HFF-Myc (cell line): ENCODE results near the gene SNAP47.
A peak's percentile ranks its signal among the peaks of the same experiment; 100 is the strongest.

Experiments used
- DNase-seq: peaks from one replicate; pipeline ENCODE4 v3.0.0-alpha.2; 2011; ENCODE audit warnings: low read depth; ENCODE audit errors: extremely low read depth
- H3K4me3 ChIP-seq: replicated peaks from 2 replicates; pipeline ENCODE4 v1.5.1; 2011; ENCODE audit warnings: low read depth, mild to moderate bottlenecking, control low read depth, low read length
- TF ChIP-seq, protein P1 (sequence below): IDR thresholded peaks from 2 replicates; pipeline ENCODE4 v1.5.1; 2012; ENCODE audit warnings: mild to moderate bottlenecking, low read depth, low read length, control low read depth; ENCODE audit errors: missing control alignments

Gene SNAP47

DNA sequence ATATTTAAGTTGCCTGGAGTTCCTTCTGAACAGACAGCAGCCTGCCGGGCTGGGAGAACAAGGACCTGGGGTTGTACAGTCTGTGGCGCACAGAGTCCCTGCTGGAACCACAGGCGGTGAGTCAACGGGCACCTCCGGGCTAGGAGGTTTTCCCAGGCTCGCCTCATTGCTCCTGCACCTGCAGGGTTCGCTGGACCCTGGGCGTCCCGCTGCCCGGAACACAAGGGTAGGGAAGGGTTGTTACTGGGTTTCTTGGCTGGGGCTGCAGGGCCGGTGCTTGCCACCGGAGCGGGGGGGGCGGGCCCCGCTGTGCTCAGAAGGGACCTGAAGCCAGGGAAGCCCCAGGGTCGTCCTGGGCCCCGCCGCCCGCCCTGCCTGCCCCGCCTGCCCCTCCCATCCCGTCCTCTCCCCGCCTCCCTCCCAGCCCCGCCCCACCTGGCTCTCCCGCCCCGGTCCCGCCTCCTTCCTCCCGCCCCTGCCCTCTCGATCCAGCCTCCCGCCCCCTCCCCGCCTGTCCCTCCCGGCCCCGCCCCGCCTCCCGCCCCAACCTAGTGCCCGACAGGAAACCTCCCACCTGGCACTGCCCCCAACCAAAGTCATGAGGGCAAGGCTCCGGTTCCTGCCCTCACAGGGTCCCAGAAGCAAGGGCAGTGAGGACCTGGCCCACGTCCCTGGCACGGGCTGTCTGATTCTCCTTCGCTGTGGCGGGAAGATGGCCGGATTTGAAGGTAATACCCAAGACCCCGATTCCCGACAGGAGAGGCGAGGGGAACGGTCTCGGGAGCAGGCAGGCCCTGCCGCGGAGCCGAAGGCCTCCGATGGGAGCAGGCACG is 7.0 kb upstream of the SNAP47 start:
- peak overlapping the region; percentile 46 for H3K4me3 ChIP-seq
- TF ChIP-seq, protein P1, sequence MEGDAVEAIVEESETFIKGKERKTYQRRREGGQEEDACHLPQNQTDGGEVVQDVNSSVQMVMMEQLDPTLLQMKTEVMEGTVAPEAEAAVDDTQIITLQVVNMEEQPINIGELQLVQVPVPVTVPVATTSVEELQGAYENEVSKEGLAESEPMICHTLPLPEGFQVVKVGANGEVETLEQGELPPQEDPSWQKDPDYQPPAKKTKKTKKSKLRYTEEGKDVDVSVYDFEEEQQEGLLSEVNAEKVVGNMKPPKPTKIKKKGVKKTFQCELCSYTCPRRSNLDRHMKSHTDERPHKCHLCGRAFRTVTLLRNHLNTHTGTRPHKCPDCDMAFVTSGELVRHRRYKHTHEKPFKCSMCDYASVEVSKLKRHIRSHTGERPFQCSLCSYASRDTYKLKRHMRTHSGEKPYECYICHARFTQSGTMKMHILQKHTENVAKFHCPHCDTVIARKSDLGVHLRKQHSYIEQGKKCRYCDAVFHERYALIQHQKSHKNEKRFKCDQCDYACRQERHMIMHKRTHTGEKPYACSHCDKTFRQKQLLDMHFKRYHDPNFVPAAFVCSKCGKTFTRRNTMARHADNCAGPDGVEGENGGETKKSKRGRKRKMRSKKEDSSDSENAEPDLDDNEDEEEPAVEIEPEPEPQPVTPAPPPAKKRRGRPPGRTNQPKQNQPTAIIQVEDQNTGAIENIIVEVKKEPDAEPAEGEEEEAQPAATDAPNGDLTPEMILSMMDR = no peak
- peak; percentile 24 for DNase-seq

DNA sequence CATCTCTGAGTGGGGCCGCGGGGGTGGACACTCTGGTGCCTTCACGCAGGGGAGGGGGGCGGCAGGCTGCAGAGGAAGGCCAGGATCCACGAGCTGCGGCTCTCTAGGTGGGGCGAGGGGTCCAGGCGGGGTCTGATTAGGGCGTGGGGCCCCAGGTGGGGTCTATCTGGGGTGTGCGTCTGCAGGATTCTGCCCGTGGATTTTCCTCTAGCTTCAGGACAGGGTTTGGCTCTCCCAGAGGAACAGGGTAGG is 6.4 kb upstream of the SNAP47 start:
- no peak for DNase-seq
- TF ChIP-seq, protein P1 = no peak
- H3K4me3 ChIP-seq = peak overlapping the region; percentile 46

DNA sequence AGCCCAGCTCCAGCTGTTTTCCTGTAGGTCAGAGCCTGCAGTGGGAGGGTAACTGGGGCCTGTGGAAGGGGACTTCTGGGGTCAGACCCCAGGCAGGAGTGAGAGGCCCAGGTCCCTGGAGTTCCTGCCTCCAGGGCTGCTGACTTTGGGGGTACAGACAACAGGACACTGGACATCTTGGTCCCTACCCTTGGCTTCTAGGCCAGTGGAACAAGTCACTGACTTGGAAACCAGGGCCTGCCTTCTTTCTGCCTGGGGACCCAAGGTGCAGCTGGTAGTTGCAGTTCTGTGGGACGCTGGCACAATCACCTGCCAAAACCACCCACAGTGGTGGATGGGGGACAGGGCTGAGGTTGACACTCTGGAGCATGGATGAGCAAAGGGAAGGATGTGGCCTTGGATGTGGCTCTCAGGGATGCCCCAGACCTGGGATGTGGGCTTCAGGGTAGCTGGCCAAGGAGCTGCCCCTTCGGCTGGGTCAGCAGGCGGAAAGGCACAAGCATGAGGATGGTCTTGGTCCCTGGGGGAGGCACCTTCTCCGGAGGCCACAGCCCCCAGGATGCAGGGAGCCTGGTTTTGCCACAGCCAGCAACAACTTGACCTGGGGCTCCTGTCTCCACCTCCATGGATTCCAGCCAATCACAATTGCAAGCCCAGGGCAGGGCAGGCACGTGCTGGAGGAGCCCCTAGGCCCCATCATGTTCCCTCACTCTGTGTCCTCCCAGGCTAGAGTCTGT is 5.9 kb upstream of the SNAP47 start:
- H3K4me3 ChIP-seq = peak overlapping the region; percentile 46
- TF ChIP-seq, protein P1 = no peak
- no peak for DNase-seq

DNA sequence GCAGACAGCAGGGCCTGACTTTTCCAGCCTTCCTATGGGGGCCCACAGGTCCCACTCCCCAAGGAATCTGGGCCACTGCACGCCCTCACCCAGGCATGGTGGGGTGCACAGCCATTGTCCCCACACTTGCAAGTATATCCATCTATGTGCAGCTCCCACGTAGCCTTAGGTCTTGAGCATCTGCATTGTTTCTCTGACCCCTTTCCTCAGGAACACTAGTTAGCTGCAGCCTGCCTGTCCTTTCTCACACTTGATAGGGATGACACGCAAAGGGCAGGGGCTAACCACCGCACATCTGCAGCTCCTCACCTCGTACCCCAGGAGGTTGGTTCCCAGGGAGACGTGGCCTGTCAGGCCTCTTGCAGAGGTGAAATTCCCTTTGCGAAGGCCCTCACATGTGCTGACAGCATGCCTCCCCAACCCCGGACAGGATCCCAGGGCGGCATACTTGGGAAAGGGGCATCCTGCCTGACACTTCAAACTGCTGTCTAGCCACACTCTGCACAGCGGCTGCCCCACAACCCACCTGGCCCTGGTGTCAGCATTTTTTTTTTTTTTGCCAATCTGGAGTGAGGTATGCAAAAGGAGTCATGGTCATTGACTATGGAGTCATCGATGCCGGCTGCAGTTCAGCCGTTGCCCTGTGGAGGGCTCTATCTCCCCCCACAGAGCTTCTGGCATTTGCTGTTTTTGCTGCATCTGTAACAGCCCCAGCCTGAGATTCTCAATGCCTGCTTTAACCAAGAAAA is 5.2 kb upstream of the SNAP47 start:
- no peak overlapping the region for H3K4me3 ChIP-seq
- peak; percentile 51 for DNase-seq
- TF ChIP-seq, protein P1 = peak; percentile 87

DNA sequence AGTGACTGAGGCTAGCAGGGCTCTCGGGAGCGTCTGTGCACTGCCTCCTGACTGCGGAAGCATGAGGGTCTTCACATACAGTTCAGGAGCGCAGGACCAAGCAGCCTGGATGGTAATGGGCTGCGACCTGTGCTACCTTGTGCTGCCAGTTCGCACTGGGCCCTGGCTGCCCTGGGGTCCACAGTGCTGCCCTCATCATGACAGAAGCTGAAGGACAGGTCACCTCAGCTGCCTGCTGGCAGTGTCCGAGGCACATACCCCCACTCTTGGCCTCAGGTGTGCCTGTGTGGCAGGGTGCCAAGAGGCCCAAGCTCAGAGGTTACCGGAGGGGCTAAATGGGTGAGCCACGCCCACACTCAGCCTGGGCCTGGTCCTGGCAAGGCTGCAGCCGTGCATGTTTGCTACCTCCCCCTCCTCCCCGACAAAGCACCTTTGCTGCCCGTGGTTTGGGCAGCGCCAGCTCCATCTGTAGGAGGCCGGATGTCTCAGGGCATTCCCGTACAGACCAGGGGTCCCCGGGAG is 4.5 kb upstream of the SNAP47 start:
- TF ChIP-seq, protein P1 = no peak
- DNase-seq = no peak

DNA sequence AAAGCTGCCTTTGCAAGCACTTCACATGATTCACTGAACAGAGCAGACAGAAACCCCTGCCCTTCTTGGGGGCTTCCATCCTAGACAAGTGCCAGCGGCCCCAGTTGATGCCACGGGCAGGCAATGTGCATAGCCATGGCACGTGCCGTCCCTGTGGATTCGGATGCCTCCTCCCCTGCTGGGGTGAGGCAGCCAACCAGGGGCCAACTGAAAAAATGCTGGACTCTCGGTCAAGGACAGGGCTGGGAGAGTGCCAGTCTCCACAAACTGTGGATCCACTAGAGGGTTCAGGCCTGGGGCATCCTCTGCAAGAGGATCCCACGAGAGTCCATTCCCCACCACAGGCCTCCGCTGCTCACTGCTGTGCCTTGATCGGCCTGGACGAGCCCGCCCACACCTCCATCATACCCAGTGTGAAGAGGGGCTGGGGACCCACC is 4.0 kb upstream of the SNAP47 start:
- TF ChIP-seq, protein P1 = no peak
- H3K4me3 ChIP-seq = no peak overlapping the region
- no peak for DNase-seq

More for the DNA sequence above, 4.5 kb upstream of the SNAP47 start:
- H3K4me3 ChIP-seq = no peak overlapping the region
